Endothelial cell of umbilical vein (primary cell): ENCODE results near the gene GPR25.

ENCODE experiments used
- EZH2 ChIP-seq: IDR thresholded peaks from 2 replicates; pipeline ENCODE4 v1.6.1; 2012; ENCODE audit warnings: borderline replicate concordance, low read depth, mild to moderate bottlenecking, moderate library complexity, low read length, inconsistent platforms; ENCODE audit not compliant: severe bottlenecking
- GATA2 ChIP-seq: IDR thresholded peaks from 2 replicates; pipeline ENCODE4 v1.7.0; 2011; ENCODE audit warnings: low read depth, mild to moderate bottlenecking, moderate library complexity, mixed read lengths, low read length; ENCODE audit not compliant: insufficient read length, insufficient read depth
- POLR2A ChIP-seq: IDR thresholded peaks from 2 replicates; pipeline ENCODE4 v1.6.1; 2012; ENCODE audit warnings: low read depth, mild to moderate bottlenecking, control low read depth, low read length
- POLR2AphosphoS5 ChIP-seq: IDR thresholded peaks from 2 replicates; pipeline ENCODE4 v1.6.1; 2012; ENCODE audit warnings: low read depth, mild to moderate bottlenecking, control low read depth, low read length, moderate library complexity; ENCODE audit not compliant: insufficient read depth
- TF ChIP-seq, protein P1 (sequence below), 2 donors: IDR thresholded peaks; 1 replicate in 1 of 2; 2 replicates in 1 of 2; pipeline ENCODE4 v1.5.1; 2011; ENCODE audit warnings: low read length in 2 of 2, mild to moderate bottlenecking in 2 of 2, moderate library complexity in 2 of 2, control low read depth in 1 of 2, inconsistent platforms in 1 of 2, low read depth in 1 of 2; ENCODE audit not compliant: insufficient read depth in 1 of 2; ENCODE audit errors: extremely low read depth in 1 of 2

DNA sequence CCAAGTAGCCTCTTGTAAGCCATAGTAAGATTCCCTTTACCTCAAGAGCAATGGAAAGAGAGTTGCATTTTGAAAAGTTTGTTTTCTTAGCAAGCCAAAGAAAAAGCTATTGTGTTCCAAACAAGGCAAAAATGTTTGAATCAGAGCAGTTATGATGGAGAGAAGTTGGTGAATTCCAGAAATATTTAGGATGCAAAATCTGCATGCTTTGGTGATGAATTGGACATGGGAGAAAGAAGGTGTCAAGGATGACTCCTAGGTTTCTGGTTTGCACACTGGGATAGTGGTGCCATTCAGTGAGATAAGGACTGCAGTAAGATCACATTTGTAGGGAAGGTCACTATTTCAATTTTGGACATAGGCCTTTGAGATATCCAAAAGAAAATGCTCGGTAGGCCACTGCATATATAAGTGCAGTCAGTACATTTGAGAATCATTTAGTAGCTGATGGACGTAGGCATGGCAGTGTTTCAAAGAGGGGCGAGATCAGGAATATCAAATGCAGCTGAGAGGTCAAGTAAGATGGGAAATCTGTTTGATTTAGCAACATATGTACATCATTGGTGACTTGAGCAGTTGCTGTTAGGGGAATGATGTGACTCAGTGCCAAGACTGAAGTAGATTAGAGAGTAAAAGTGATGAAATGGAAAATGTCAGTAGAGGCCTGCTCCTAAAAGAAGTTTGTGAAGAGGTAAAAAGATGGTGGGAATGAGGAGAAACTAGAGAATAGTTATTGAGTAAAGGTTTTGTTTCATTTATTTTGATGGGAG is 33.9 kb upstream of the GPR25 start:
- no peak for TF ChIP-seq POLR2AphosphoS5
- TF ChIP-seq POLR2A = no peak
- no peak for TF ChIP-seq EZH2
- TF ChIP-seq GATA2 = no peak
- TF ChIP-seq, protein P1, sequence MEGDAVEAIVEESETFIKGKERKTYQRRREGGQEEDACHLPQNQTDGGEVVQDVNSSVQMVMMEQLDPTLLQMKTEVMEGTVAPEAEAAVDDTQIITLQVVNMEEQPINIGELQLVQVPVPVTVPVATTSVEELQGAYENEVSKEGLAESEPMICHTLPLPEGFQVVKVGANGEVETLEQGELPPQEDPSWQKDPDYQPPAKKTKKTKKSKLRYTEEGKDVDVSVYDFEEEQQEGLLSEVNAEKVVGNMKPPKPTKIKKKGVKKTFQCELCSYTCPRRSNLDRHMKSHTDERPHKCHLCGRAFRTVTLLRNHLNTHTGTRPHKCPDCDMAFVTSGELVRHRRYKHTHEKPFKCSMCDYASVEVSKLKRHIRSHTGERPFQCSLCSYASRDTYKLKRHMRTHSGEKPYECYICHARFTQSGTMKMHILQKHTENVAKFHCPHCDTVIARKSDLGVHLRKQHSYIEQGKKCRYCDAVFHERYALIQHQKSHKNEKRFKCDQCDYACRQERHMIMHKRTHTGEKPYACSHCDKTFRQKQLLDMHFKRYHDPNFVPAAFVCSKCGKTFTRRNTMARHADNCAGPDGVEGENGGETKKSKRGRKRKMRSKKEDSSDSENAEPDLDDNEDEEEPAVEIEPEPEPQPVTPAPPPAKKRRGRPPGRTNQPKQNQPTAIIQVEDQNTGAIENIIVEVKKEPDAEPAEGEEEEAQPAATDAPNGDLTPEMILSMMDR (IDR thresholded peaks at IDR 0.05; ENCODE audit: extremely low read depth in 1 of 2, insufficient read depth in 1 of 2, low read depth in 1 of 2, low read length in 2 of 2) = no peak
